Activated B cell treated with CpG ODN at 0.5 μM for 24 hours (primary cell): ENCODE data around the gene MRC2. TPM values are rescaled to one million over a fixed set of nuclear protein-coding genes. Genes with fewer than 3 reads are reported as not detected.

Source experiments
- ATAC-seq: fragments of 200-7000 bp; cut with Tn5 transposase; one replicate; pipeline ENCODE4 v1.10.0; 2021; ENCODE audit warnings: low read depth, mild to moderate bottlenecking, moderate library complexity
- CTCF ChIA-PET: fragments of 350-600 bp; sonication (Branson Sonifier 250); formaldehyde crosslinking; loops from one replicate; lab custom pipeline; 2021; ENCODE audit warnings: antibody characterized with exemption; lab: Charles Lee
- POLR2A ChIA-PET: fragments of 350-600 bp; sonication (Branson Sonifier 250); formaldehyde crosslinking; loops from one replicate; lab custom pipeline; 2021; ENCODE audit warnings: antibody characterized with exemption; lab: Charles Lee
- DNase-seq: peaks from one replicate; pipeline ENCODE4 v3.0.0; 2022
- H3K27ac Mint-ChIP-seq: one replicate; pipeline ENCODE4 v1.8.0; 2020; ENCODE audit warnings: mixed read lengths
- H3K27me3 Mint-ChIP-seq: one replicate; pipeline ENCODE4 v1.8.0; 2021; ENCODE audit warnings: mixed read lengths
- H3K36me3 Mint-ChIP-seq: one replicate; pipeline ENCODE4 v1.8.0; 2021; ENCODE audit warnings: low read depth, mixed read lengths
- H3K4me1 Mint-ChIP-seq: one replicate; pipeline ENCODE4 v1.8.0; 2021; ENCODE audit warnings: mixed read lengths
- H3K4me3 Mint-ChIP-seq: one replicate; pipeline ENCODE4 v1.8.0; 2020; ENCODE audit warnings: mild to moderate bottlenecking, mixed read lengths
- H3K9me3 Mint-ChIP-seq: one replicate; pipeline ENCODE4 v1.8.0; 2020; ENCODE audit warnings: mixed read lengths
- intact Hi-C: fragments of 100-400 bp; cut with micrococcal nuclease; formaldehyde crosslinking; loops from one replicate; pipeline ENCODE4 v1.15.1; 2024
- total RNA-seq: library from RNA; stranded (reverse); gene quantifications from 2 replicates; pipeline ENCODE4 v1.2.3, GENCODE V29; 2022
- TF ChIP-seq, protein P1 (sequence below): fragments of 200-600 bp; IDR thresholded peaks from one replicate; pipeline ENCODE4 v1.8.0; 2022; ENCODE audit warnings: antibody characterized with exemption, mild to moderate bottlenecking

Gene MRC2
- total RNA-seq, 1 donor from 2014 or later: 0.11 TPM

DNA sequence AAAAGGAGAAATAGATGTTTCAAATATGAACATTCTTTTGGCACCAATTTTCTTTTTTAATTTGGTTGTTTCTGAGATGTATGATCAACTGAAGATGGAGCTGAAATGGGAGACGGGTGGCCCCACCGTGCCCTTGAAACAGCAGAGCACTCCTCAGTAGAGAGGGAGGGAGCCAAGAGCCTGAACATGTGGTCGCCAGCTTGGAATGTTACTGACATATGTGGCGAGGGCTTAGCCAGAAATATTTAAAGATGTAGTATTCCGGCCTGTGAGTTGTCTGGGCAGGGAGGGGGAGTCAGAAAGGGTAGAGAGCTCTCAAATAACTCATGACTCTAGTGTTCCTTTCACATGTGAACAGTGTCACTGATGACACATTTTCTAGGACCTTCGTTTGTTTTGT, 13.3 kb upstream of the MRC2 start:
- Mint-ChIP-seq H3K27ac (no peak overlapping the region), H3K36me3 (peaks cover 74% of the 10 kb centered on the region), H3K9me3 (no peaks in the 10 kb centered on the region), H3K4me1 (peaks cover 20% of the 10 kb centered on the region), H3K4me3 (no peak overlapping the region), H3K27me3 (no peaks in the 10 kb centered on the region)
- intact Hi-C loops: no loop called here
- ATAC-seq (no peak), DNase-seq (no peak)
- ChIA-PET POLR2A (no interaction called here), CTCF (no interaction called here)
- TF ChIP-seq, protein P1, sequence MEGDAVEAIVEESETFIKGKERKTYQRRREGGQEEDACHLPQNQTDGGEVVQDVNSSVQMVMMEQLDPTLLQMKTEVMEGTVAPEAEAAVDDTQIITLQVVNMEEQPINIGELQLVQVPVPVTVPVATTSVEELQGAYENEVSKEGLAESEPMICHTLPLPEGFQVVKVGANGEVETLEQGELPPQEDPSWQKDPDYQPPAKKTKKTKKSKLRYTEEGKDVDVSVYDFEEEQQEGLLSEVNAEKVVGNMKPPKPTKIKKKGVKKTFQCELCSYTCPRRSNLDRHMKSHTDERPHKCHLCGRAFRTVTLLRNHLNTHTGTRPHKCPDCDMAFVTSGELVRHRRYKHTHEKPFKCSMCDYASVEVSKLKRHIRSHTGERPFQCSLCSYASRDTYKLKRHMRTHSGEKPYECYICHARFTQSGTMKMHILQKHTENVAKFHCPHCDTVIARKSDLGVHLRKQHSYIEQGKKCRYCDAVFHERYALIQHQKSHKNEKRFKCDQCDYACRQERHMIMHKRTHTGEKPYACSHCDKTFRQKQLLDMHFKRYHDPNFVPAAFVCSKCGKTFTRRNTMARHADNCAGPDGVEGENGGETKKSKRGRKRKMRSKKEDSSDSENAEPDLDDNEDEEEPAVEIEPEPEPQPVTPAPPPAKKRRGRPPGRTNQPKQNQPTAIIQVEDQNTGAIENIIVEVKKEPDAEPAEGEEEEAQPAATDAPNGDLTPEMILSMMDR: no peak

DNA sequence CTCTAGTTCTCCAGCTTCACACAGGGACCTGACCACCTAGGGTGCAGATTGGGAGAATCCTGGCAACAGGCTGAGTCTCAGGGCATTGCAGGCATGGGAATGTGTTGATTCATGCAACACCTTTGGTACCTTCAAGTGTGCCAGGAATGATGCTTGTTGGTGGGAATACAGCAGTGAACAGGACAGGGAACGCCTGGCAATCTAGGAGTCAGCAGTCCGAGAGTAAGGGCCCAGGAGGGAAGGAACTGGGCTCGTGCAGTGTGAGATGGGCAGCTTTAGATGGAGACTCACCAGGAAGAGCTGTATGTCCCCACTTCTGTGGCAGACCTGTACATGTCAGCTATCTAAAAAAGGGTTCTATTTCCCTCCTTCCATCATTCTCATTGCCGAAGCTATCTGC, 12.0 kb upstream of the MRC2 start:
- no peak for DNase-seq
- intact Hi-C loops: no loop called here
- ATAC-seq: no peak
- ChIA-PET CTCF (no interaction called here), POLR2A (no interaction called here)
- Mint-ChIP-seq H3K27ac (no peak overlapping the region), H3K9me3 (no peaks in the 10 kb centered on the region), H3K27me3 (no peaks in the 10 kb centered on the region), H3K36me3 (peaks cover 61% of the 10 kb centered on the region), H3K4me3 (no peak overlapping the region), H3K4me1 (peaks cover 16% of the 10 kb centered on the region)
- TF ChIP-seq, protein P1: no peak

DNA sequence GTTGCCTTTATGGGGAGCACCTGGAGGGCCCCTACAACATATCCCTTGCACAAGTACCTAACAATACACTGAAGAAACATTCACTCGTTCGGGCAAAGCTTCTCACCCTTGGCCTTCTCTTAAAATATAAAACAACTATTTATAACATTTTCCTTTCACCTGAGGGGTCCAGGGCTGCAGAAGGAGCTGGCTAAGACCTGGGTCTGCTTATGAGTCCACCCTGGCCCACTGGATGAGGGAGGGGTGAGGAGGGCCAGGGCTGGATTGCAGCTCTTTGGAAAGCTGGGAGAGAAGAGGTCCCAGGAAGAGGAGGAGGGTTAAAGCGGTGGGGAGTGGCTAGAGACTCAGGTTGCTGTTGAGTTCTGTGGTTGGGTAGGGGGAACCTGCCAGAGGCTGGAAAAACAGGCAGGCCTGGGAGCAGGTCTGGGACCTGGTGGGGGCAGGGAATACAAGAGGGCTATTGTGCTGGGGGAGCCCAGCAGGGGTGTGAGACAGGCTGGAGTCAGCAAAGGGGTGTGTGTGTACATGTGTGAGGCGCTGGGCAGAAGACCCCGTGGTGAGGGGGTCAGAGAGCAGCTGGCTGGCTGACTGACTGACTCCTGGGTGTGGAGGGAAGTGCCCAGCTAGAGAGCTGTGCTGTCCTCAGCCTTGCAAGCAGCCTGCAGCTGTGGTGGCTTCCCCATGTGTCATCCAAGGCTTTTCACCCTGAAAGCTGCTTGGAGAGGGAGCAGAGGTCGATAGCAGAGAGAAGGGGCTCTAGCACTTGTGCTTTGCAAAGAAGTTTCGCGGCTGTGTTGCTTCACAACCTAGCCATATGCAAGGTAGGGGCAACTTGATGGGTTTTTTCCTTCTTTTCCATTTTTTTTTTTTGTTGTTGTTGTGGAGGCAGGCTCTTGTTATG, 10.2 kb upstream of the MRC2 start:
- DNase-seq (no peak), ATAC-seq (no peak)
- Mint-ChIP-seq H3K4me1 (peaks cover under 1% of the 10 kb centered on the region), H3K4me3 (no peak overlapping the region), H3K36me3 (peaks cover 44% of the 10 kb centered on the region), H3K9me3 (no peaks in the 10 kb centered on the region), H3K27me3 (no peaks in the 10 kb centered on the region), H3K27ac (no peak overlapping the region)
- CTCF ChIA-PET: no interaction called here
- TF ChIP-seq, protein P1: no peak
- intact Hi-C loops: no loop called here
- POLR2A ChIA-PET: no interaction called here

GRCh38 chr17:62617894-62618472, 9.5 kb upstream of the MRC2 start:
- CTCF ChIA-PET: no interaction called here
- TF ChIP-seq, protein P1: no peak
- POLR2A ChIA-PET: no interaction called here
- peaks cover 42% of the 10 kb centered on the region for H3K36me3 Mint-ChIP-seq
- no peaks in the 10 kb centered on the region for H3K9me3 Mint-ChIP-seq
- no peaks in the 10 kb centered on the region for H3K27me3 Mint-ChIP-seq
- H3K4me1 Mint-ChIP-seq: no peaks in the 10 kb centered on the region
- no peak for DNase-seq
- intact Hi-C loops: no loop called here
- H3K27ac Mint-ChIP-seq: no peak overlapping the region
- H3K4me3 Mint-ChIP-seq: no peak overlapping the region
- no peak for ATAC-seq

DNA sequence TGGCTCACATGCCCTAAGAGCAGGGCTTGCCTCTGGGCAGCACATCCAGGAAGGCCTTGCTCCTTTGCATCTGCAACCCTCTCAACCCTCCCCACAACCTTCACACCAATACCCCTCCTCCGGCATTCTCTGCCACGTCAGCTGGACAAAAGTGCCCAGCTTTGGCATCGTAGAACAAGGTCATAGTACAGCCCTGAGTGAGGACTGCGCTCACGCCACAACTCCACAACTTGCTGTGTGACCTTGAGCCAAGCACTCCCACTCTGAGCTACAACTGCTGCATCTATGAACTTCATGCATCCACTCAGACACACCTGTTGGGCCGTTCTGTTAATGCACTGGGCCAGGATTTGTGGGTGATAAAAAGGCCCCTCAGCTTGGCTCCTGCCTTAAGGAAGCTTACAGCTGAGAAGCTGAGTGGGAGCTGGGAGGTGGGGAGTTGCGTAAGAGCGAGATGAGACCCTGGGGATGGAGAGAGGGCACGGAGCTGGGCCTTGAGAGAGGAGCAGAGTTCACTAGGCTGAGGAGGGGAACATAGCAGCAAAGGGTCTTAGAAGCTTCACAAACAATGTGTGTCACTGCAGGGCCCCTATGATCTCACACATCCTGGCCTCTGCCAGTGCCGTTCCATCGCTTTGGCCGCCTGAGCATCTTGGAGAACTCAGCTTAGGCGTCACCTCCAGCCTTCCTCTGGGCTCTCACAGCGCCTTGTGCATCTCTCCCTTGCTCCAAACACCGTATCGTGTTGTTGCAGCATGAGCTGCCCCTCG, 8.6 kb upstream of the MRC2 start:
- ATAC-seq: no peak
- no peak overlapping the region for H3K27ac Mint-ChIP-seq

More for the DNA sequence above, 8.6 kb upstream of the MRC2 start:
- DNase-seq: no peak
- H3K36me3 Mint-ChIP-seq: peaks cover 34% of the 10 kb centered on the region
- no peaks in the 10 kb centered on the region for H3K27me3 Mint-ChIP-seq
- ChIA-PET CTCF (no interaction called here), POLR2A (no interaction called here)
- intact Hi-C loops: no loop called here
- H3K4me1 Mint-ChIP-seq: no peaks in the 10 kb centered on the region
- no peaks in the 10 kb centered on the region for H3K9me3 Mint-ChIP-seq
- TF ChIP-seq, protein P1: no peak
- no peak overlapping the region for H3K4me3 Mint-ChIP-seq
